ENCODE measurements around the gene SLC8A1.

The SLC8A1 gene

DNA sequence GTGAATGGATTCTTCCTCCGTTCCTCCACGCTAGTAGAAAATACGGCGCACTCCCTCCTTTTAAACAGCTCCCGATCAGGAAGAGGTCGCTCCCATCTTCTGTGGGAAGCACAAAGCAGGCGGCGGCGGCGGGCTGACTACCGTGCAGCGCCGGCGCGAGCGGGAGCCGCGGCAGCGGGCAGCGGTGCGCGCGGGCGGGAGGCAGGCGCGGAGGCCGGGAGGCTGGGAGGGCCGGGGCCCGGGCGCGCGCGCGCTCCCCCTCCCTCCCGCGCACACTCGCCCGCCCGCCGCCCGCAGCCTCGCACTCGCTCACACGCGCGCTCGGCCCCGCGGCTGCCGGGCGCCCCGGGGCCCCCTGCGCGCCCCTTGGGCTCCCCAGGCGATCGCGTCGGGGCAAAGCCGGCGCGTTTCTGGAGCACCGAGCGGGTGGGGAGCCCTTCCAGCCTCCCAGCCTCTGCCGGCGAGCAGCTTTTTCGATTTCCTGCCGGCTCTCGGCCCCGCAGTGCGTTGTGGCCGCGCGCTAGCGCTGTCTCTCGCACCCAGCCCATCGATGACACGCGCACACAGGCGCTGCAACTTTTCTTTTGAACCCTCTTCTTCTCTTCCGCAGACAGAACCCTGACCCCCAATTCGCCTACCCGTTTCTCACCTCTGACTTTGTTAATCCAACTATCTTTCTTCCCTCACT is at the start of gene SLC8A1:
TSS of gene SLC8A1 (minus strand) at position 173 of the 688 bp plus-strand sequence.
- TF ChIP-seq, protein P1, sequence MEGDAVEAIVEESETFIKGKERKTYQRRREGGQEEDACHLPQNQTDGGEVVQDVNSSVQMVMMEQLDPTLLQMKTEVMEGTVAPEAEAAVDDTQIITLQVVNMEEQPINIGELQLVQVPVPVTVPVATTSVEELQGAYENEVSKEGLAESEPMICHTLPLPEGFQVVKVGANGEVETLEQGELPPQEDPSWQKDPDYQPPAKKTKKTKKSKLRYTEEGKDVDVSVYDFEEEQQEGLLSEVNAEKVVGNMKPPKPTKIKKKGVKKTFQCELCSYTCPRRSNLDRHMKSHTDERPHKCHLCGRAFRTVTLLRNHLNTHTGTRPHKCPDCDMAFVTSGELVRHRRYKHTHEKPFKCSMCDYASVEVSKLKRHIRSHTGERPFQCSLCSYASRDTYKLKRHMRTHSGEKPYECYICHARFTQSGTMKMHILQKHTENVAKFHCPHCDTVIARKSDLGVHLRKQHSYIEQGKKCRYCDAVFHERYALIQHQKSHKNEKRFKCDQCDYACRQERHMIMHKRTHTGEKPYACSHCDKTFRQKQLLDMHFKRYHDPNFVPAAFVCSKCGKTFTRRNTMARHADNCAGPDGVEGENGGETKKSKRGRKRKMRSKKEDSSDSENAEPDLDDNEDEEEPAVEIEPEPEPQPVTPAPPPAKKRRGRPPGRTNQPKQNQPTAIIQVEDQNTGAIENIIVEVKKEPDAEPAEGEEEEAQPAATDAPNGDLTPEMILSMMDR (IDR thresholded peaks at IDR 0.05; ENCODE audit: low read depth, low read length, missing control alignments), result no peak
- peak within 1 kb of the TSS; percentile 63 for H3K4me3 ChIP-seq (replicated peaks; ENCODE audit: low read depth, low read length)
- DNase-seq (ENCODE audit: extremely low read depth, low read depth), result no peak

DNA sequence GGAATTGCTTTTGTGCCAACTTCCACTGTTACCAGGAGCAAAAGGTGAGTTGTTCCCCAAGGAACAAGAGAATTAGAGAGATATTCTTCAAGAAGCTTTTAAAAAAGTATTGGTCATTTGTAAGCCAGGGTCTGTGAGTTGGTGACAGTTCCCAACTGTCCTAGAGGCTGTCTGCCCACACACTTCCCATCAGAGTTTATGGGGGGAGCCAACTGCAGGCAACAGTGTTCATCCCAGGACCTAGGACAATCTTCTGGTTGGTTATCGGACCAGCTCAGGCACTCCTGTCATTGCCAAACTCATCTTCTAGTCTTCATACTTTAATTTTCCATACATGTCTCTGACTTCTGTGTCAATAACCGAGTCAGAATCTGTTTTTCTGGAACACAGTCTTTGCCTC is 47.5 kb upstream of the SLC8A1 start:
- no peak for DNase-seq (ENCODE audit: extremely low read depth, low read depth)
- no peak overlapping the region for H3K4me3 ChIP-seq (replicated peaks; ENCODE audit: low read depth, low read length)
- TF ChIP-seq, protein P1 (IDR thresholded peaks at IDR 0.05; ENCODE audit: low read depth, low read length, missing control alignments), result no peak

DNA sequence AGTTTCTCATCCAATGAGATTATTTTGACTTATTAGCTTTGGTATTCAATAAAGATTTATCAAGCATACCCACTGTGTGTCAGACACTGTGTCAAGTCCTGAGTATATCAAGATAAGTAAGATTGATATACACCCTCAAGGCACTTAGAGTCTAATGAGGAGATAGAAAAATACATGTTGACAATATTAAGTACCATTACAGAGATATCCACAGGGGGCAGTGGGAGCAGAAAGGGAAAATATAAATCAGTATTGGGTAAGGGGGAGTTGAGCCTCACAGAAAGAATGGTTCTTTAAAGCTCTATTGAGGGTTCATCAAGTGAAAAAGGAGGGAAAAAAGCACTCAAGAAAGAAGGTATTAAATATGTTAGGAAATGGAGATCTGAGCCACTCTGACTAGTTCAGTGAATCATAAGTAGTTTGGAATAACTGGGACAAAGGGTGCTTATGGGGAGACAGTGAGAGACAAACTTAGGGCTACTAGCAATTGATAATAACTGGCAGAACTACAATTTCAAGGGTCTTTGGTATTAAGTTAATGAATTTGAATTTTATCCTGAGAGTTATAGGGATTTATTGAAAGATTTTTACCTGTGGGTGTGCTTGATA is 45.5 kb upstream of the SLC8A1 start:
- DNase-seq (ENCODE audit: extremely low read depth, low read depth), result no peak
- TF ChIP-seq, protein P1 (IDR thresholded peaks at IDR 0.05; ENCODE audit: low read depth, low read length, missing control alignments), result no peak
- H3K4me3 ChIP-seq (replicated peaks; ENCODE audit: low read depth, low read length), result no peak overlapping the region

DNA sequence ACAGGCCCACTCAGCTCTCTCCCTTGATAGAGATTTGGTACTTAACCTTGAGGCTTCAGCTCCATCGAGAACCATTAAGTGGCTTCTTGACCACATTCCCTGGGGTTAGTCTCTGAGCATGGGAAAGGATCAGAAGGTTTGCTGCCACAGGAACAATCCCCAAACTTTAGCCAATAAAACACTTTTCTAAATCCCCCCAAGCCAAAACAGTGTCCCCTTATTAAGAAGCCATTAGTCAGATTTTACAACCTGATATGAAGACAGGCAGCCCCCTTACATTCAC is 37.7 kb upstream of the SLC8A1 start:
- DNase-seq (ENCODE audit: extremely low read depth, low read depth), result no peak
- TF ChIP-seq, protein P1 (IDR thresholded peaks at IDR 0.05; ENCODE audit: low read depth, low read length, missing control alignments), result no peak
- H3K4me3 ChIP-seq (replicated peaks; ENCODE audit: low read depth, low read length), result peak overlapping the region; percentile 22

DNA sequence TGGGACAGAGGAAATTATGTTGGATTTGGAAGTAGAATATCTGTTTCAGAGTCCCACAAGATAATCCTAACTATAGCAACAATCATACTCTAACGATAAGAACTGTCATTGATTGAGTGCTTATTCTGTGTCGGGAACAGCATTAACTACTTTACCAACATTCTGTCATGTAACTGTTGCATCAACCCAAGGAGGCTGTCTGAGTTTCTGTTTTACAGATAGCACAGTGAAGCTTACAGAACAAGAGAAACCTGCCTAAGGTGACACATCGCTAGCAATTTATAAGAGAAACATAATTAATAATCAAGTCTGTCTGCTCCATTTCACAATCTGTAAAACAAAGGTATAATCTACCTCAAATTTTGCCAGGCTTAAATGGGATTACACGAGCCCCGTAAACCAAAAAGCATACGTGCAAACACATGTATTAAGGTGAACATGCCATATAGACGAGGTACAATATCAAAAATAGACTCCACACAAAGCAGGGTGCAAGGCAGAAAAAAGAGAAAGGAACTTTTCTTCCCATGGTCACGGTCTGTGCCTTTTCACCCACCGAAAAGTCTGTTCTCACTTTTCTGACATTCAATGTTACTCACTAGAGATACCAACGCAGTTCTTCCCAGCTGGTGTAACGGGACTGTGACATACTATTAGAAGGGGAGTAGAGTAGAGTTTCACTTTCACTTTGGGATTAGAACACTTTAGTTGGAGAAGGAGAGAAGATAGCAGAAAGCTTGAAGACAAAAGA is 37.2 kb upstream of the SLC8A1 start:
- DNase-seq (ENCODE audit: extremely low read depth, low read depth), result no peak
- H3K4me3 ChIP-seq (replicated peaks; ENCODE audit: low read depth, low read length), result peak overlapping the region; percentile 22

DNA sequence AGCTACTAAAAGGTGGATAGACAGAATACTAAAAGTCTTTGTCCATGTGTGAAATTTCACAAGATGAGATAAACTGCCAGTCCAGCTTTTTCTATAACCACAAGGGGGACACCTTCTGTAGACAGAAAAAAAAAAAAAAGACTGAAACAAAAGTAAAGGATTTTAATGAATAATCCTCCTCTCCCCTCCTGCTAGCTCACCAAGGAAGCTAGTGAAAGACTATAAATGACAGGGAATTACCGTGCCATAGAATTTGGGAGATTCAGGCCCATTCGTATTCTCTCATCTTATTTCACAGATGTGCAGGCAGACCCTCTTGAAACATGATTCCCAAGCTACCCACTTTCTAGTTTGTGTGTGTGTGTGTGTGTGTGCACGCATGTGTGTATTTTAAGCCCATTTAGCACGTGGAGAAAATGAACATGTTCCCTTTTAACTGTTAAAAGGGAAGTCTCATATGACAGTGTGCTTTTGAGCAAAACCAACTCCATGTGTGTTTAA is 36.3 kb upstream of the SLC8A1 start:
- peak; percentile 11 for DNase-seq (ENCODE audit: extremely low read depth, low read depth)

More for the DNA sequence above, 37.2 kb upstream of the SLC8A1 start:
- TF ChIP-seq, protein P1 (IDR thresholded peaks at IDR 0.05; ENCODE audit: low read depth, low read length, missing control alignments), result no peak

More for the DNA sequence above, 36.3 kb upstream of the SLC8A1 start:
- no peak overlapping the region for H3K4me3 ChIP-seq (replicated peaks; ENCODE audit: low read depth, low read length)
- TF ChIP-seq, protein P1 (IDR thresholded peaks at IDR 0.05; ENCODE audit: low read depth, low read length, missing control alignments), result peak; percentile 46

All from HFF-Myc (cell line).